ENCODE results near the gene ZBTB11. TPM values are rescaled to one million over a fixed set of nuclear protein-coding genes. Genes with fewer than 3 reads are reported as not detected.
A peak's percentile ranks its signal among the peaks of the same experiment; 100 is the strongest.
"Not testable (repeated sequence)": the region's sequence is repeated elsewhere in the genome, so short reads cannot be mapped to it uniquely, and the experiment has no call there.

The ZBTB11 gene
- polyA plus RNA-seq, 10 donors = 12.6 to 18.7 (median 16.8) TPM

DNA sequence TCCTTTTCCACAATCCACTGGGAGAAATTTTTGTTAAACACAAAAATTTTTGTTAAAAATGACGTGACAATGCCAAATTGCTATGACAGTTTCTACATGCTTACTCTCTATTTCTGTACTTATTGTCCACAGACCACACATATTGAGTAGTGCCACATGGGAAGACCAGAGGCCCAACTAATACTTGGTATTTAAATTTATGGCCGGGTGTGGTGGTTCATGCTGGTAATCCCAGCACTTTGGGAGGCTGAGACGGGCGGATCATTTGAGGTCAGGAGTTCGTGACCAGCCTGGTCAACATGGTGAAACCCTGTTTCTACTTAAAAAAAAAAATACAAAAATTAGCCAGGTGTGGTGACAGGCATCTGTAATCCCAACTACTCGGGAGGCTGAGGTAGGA is 20.3 kb downstream of the ZBTB11 start:
- DNase-seq = no peak

DNA sequence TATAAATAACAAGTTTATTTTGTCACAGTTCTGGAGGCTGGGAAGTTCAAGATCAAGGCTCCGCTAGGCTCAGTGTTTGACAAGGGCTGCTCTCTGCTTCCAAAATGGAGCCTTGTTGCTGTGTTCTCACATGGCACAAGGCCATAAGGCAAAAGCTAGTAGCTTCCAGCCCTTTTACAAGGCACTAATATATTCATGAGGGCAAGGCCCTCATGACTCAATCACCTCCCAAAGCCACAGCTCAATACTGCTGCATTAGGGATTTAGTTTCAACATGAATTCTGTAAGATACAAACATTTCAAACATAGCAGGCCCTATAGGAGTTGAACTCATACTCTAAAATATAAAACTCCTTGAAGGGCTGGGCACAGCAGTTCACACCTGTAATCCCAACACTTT is 30.2 kb downstream of the ZBTB11 start:
- DNase-seq = no peak

DNA sequence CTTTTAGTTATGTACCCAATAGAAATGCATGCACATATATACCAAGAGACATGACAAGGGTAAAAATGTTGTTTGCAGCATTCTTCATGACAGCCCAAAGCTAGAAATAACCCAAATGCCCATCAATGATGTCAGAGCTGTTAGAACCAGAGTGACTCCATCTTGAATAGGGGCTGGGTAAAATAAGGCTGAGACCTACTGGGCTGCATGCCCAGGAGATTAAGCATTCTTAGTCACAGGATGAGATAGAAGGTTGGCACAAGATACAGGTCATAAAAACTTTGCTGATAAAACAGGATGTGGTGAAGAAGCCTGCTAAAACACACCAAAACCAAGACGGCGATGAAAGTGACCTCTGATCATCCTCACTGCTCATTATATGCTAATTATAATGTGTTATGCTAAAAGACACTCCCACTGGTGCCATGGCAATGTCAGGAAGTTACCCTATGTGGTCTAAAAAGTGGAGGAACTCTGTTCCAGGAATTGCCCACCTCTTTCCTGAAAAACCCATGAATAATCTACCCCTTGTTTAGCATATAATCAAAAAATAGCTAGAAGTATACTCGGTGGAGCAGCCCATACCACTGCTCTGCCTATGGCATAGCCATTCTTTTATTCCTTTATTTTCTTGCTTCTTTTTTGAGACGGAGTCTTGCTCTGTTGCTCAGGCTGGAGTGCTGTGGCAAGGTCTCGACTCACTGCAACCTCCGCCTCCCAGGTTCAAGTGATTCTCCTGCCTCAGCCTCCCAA is 32.9 kb downstream of the ZBTB11 start:
- peak in 1 of 3 donors; percentile 58 for DNase-seq

DNA sequence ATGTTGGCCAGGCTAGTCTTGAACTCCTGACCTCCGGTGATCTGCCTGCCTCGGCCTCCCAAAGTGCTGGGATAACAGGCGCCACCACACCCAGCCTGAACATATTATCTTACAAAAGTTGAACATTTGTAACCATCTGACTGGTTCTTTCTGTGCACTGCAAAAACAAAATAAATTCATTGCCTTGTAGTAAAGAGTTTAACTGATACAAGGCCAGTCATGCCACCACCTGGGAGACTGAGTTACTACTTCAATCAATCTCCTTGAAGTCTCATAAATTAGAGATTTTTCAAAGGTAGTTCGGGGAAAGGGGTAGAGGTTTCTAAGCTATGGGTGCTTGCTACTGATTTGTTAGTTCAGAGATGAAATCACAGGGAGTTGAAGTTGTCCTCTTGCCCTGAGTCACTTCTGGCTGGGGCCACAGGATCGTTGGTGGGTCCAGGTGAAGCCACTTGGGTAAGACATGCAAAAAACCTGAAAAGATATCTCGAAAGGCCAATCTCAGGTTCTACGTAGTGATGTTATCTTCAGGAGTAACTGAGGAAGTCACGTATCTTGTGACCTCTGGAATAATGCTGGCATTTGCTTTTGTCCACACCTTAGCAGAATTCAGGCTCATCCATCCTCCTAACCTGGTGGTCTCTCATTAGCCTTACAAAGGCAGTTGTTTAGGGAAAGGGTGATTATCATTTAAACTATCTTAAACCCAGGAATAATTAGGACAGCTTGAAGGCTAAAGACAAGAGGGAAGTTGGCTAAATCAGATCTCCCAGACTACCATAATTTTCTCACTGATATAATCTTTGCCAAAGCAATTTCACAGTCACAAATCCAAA is 33.7 kb downstream of the ZBTB11 start:
- no peak for DNase-seq

DNA sequence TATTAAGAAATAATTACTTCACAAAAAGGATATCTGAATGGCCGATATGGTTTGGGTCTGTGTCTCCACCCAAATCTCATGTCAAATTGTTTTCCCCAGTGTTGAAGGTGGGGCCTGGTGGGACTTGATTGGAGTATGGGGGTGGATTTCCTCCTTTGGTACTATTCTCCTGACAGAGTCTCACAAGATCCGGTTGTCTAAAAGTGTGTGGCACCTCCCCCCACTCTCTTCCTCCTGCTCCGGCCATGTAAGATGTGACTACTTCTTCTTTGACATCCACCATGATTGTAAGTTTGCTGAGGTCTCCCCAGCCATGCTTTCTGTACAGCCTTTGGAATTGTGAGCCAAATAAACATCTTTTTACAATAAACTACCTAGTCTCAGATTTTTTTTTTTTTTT is 34.5 kb downstream of the ZBTB11 start:
- no peak for DNase-seq

DNA sequence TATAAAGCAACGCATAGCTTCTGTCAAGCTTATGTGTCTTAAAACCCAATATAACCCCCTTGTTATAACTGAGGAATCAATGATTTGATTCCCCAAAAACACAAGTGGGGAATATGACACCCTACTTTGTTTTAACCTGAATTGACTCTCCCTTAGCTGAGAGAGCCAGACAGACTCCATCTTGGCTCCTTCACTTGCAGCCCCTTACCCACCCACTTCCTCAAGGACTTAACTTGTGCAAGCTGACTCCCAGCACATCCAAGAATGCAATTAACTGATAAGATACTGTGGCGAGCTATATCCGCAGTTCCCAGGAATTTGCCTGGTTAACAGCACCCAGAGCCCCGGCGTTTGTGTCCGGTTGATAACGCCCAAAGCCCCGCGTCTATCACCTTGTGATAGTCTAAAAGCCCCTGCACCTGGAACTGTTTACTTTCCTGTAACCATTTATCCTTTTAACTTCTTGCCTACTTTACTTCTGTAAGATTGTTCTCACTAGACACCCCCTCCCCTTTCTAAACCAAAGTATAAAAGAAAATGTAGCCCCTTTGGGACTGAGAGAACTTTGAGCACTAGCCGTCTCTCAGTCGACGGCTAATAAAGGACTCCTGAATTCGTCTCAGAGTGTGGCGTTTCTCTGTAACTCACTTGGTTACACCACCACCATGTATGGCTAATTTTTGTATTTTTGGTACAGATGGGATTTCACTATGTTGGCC is 35.4 kb downstream of the ZBTB11 start:
- DNase-seq = not testable (repeated sequence)

DNA sequence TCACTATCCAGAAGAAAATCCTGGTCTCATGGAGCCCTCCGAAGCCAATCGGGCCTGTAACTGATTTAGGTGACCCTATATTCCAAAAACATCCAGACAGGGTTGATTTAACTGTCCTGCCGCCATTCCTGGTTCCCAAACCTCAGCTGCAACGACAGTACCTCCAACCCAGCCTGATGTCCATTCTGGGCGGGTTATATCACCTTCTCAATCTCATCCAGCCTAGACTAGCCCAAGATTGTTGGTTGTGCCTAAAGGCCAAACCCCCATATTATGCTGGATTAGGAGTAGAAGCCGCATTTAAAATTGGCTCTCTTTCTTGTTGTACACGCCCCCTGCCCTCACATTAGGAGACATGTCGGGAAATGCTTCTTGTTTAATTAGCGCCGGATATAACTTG is 36.7 kb downstream of the ZBTB11 start:
- no peak for DNase-seq

DNA sequence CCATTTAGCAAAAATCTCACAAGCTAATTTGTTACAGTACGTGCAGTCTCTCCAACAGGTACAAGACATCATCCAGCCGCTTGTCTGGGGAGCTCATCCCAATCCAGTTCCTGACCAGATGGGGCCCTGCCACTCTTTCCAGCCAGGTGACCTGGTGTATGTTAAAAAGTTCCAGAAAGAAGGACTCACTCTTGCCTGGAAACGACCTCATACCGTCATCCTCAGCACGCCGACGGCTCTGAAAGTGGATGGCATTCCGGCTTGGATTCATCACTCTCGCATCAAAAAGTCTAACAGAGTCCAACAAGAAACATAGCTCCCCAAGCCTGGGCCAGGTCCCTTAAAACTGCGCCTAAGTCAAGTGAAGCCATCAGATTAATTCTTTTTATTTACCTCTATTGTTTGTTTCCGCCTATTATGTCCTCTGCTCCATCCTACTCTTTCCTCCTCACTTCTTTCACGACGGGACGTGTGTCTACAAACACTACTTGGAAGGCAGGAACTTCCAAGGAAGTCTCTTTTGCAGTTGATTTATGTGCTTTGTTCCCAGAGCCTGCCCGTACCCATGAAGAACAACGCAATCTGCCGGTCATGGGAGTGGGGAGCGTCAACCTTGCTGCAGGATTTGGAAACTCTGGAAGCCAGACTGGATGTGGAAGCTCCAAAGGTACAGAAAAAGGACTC is 37.5 kb downstream of the ZBTB11 start:
- DNase-seq = no peak

DNA sequence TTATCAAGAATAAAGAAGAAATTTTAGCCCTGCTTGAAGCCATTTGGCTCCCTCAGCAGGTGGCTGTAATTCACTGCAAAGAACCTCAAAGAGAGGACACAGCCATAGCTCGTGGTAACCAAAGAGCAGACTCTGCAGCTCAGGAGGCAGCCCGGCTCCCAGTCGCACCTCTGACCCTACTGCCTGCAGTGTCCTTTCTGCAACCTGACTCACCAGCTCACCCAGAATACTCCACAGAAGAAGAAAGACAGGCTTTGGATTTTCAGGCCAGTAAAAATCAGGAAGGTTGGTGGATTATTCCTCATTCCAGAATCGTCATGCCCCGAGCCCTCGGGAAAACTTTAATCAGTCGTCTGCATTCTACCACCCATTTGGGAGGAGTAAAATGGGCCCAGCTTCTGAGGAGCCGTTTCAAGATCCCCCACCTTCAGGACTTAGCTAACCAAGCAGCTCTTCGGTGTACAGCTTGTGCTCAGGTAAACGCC is 38.6 kb downstream of the ZBTB11 start:
- no peak for DNase-seq

DNA sequence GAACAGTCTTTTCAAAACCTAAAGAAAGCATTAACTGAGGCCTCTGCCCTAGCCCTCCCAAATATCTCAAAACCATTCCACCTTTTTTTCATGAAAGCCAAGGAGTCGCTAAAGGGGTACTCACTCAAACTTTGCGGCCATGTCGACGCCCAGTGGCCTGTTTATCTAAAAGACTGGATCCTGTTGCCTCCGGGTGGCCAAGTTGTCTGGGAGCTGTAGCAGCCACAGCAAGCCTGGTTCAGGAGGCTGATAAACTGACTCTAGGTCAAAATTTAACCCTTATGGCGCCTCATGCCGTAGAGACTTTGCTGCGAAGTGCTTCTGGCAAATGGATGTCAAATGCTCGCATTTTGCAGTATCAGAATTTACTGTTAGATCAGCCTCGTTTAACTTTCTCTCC is 39.5 kb downstream of the ZBTB11 start:
- no peak for DNase-seq

DNA sequence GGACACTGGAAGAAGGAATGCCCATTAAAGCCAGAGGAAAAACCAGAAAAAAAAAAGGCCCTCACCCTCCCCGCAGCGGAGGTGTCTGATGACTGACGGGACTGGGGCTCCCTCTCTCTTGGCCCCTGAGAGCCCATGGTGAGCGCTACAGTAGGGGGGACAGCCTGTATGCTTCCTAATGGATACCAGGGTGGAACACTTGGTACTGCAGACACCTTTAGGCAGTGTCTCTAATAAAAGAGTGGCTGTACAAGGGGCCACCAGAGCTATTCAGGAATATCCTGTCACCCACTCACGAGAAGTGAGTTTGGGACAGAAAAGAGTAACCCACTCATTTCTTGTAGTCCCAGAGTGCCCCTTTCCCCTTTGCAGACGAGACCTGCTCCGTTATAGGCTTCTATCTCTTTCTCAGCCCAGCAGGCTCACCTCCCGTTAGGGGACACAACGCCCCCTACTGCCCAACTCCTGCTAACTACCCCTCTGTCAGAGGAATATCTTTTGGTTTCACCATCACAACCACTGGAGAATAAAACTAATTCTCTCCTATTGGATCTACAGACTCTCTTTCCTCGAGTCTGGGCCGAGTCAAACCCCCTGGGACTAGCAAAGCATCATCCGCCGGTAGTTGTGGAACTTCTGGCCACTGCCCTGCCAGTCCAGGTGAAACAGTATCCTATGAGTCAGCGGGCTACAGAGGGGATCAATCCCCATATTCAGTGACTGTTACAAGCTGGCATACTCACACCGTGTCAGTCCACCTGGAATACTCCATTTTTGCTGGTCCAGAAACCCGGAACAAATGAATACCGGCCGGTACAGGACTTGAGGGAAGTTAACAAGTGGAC is 40.8 kb downstream of the ZBTB11 start:
- DNase-seq = peak; percentile 2 to 43 (median 19)

DNA sequence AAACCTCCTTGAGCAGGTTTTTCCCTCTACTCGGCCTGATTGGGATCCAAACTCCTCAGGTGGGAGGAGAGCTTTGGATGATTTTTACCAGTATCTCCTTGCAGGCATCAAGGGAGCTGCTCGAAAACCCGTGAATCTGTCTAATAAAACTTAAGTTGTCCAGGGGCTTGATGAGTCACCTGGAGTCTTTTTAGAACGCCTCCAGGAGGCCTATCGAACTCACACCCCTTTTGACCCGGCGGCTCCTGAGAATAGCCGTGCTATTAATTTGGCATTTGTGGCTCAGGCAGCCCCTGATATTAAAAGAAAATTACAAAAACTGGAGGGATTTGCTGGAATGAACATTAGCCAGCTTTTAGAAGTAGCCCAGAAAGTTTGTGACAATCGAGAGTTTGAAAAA is 41.6 kb downstream of the ZBTB11 start:
- no peak for DNase-seq

DNA sequence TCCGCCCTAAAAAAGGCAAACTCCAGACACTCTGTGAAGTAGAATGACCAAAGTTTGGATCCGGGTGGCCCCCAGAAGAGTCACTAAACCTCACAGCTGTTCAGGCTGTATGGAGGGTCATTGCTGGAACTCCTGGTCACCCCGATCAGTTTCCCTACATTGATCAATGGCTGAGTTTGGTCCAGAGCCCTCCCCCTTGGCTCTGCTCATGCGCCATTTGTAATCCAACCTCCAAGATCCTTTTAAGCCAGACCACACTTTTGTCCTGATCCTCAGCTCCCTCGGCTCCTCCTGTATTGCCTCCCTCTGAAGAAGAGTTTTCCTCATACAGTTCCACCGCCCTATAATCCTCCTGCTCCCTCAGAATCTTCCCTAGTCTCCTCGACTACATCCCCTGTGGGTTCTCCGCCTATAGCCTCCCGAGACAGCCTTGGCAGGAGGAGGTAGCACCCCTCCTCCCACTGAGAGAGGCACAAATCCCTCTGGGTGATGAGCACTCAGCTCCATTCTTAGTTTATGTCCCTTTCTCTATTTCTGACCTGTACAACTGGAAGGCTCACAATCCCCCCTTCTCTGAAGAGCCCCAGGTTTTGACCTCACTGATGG is 42.2 kb downstream of the ZBTB11 start:
- DNase-seq = no peak

DNA sequence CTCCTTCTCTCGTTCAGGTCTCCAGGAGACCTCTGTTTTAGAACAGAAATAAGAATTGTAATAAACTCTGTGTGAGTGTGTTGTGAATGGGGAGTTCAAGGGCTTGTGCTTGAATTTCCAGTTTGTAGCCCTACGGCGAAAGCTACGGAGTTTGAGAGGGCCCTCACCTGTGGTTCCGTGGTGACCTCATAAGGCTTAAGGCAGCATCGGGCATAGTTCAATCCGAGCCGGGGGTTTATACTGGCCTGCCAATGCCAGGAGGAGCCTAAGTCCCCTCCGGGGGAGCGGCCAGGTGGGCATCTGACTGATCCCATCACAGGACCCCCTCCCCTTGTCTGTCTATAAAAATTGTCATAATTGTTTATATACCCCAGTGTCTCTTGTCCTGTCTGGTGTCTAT is 43.7 kb downstream of the ZBTB11 start:
- no peak for DNase-seq

DNA sequence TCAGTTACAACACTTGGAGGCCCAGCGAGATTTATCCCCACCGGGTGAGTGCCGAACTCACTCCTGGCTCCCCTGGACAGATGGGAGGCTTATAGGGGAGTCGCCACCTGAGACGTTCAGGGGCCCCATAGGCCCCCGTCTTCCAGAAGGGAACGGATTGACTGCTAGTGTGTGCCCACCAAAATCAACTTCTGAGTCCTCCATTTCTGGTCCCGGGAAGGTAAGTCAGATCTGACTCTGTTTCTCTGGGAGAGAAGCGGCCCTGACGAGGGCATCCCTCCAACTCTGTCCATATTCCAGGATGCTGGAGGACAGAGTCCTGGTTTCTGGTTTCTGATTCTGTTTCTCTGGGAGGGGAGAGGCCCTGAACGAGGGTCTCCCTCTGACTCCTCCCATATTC is 44.3 kb downstream of the ZBTB11 start:
- DNase-seq = no peak

DNA sequence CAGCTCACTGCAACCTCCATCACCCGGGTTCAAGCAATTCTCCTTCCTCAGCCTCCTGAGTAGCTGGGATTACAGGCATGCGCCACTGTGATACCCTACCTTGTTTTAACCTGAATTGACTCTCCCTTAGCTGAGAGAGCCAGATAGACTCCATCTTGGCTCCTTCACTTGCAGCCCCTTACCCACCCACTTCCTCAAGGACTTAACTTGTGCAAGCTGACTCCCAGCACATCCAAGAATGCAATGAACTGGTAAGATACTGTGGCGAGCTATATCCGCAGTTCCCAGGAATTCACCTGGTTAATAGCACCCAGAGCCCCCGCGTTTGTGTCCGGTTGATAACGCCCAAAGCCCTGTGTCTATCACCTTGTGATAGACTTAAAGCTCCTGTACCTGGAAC is 45.0 kb downstream of the ZBTB11 start:
- DNase-seq = not testable (repeated sequence)

DNA sequence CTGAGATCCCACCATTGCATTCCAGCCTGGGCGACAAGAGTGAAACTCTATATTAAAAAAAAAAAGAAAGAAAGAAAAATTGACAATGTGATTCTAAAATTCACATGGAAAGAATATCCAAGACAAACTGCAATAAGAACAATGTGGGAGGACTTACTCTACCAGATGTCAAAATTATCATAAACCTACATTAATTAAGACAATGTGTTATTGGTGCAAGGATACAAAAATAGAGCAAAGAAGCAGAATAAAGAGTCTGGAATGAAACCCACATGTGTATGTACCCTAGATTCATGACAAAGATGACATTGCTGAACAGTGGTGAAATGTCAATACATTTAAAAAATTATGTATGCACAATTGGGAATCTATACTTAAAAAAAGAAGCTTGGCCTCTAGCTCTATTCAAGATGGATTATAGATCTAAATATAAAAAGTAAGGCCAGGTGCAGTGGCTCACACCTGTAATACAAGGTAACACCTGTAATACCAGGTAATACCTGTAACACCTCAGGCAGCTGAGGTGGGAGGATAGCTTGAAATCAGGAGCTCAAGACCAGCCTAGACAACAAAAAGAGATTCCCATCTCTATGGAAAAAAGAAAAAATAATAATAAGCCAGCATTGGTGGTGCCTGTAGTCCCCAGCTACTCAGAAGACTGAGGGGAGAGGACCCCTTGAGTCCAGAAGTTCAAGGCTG is 45.7 kb downstream of the ZBTB11 start:
- DNase-seq = no peak

DNA sequence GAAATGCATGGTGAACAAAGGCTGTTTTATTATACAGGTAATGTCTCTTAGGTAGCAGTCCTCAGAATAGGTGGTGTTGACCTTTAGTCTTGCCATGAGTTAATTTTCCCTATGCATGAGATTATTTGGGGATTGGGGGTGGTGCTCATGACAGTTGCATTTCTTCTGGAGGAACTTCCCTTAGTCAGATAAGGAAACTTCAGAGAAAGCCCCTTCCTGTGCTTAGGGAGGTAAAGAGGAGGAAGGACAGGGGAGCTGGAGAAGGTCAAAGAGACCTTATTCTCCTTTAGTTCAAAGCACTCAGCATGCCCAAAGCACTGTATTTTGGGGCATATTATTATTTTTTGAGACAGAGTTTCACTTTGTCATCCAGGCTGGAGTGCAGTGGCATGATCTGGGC is 47.7 kb downstream of the ZBTB11 start:
- DNase-seq = no peak

DNA sequence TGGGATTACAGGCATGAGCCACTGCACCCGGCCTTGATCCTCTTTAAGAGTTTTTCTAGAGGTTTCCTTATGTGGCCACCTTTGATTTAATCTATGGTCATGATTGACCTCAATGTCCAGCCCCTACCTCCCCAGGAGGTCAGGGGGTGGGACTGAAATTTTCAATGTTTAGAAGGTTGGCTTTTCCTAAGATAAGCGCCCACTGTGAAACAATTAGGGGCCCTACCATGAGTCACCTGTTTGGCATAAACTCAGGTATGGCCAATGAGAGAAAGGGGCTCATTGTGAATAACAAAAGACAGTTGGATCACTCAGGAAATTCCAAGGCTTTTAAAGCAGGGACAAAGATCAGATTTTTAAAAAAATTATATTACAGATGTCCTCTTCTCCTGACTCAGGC is 51.1 kb downstream of the ZBTB11 start:
- no peak for DNase-seq

DNA sequence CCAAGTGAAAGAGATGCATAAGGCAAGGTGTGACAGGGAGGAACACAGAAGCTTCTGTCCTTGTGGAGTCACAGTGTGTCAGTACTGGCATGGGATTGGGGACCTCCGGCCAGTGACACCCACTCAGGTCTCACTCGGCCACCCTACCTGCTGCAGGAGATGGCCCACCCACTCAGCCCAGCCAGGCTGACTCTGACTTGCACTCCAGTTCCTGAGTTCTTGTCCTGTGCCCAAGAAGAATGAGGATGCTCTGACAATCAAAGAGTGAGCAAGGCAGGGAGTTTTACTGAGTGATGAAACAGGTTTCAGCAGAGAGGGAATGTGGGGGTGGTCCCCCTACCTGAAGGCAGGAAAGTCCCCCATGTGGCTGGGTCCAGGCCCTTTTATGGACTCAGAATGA is 52.1 kb downstream of the ZBTB11 start:
- no peak for DNase-seq
